ENCODE measurements around the gene TCL1A.
"Not testable (repeated sequence)": the region's sequence is repeated elsewhere in the genome, so short reads cannot be mapped to it uniquely, and the experiment has no call there.

The TCL1A gene, protein sequence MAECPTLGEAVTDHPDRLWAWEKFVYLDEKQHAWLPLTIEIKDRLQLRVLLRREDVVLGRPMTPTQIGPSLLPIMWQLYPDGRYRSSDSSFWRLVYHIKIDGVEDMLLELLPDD

DNA sequence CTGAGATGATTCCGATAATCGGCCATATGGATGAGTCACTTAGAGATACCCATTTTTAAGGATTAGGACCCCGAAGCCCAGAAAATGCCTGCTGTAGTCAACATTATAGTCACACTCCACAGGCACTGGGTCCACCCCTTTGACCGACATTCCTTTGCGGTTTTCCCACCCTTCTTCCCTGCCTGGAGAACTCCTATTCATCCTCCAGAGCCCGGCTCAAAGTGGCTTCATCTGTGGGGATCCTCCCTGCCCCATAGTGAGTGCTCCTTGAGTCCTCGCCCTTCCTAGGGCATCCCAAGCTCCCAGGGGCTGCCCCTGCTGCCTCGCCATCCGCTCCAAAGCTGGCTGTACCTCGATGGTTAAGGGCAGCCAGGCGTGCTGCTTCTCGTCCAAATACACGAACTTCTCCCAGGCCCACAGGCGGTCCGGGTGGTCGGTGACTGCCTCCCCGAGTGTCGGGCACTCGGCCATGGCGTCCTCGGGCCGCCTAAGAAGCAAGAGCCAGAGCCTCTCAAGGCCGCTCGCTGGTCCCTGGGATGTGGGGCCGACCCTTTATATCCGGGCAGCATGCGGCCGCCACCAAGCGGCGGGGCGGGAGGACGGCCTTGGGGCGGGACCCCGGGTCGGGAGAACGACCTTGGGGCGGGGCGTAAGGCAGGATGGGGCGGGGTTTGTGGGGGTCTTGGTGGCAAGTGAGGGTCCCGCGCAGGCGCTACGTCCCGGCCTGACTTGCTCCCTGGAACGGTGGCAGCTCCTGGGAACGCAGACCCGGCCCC, at the start of gene TCL1A:
Gene TCL1A (minus strand): TSS at position 530 of the 776 bp plus-strand sequence. CDS start 59 bp downstream, at position 471.
- DNase-seq: no peak

DNA sequence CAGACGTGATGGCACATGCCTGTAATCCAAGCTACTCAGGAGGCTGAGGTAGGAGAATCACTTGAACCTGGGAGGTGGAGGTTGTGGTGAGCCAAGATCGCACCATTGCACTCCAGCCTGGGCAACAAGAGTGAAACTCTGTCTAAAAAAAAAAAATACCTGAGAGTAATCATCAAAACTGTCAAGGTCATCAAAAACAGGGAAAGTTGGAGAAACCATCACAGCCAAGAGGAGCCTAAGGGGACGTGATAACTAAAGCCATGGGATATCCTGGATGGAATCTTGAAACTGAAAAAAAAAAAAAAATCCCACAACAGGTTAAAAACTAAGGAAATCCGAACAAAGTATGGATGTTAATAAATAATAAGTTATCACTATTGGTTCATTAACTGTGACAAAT, 49.1 kb upstream of the TCL1A start:
- DNase-seq: not testable (repeated sequence)

DNA sequence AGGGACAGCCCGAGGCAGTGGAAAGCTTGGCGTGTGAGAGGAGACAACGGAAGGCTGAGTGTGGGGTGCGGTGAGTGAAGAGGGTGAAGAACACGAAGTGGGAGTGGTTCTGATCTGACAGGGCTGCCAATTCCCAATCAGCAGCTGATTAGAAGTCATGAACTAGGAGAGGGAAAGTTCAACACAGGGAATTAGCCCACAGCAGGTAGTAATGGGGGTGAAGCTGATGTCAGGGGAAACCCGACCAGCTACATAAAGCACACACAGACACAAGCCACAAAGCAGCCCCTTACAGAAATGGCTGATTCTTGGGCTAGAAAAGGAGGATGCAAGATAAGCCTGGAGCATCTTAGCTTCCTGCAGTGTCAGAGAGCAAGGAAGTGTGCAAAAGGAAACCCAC, 47.5 kb upstream of the TCL1A start:
- DNase-seq: no peak

DNA sequence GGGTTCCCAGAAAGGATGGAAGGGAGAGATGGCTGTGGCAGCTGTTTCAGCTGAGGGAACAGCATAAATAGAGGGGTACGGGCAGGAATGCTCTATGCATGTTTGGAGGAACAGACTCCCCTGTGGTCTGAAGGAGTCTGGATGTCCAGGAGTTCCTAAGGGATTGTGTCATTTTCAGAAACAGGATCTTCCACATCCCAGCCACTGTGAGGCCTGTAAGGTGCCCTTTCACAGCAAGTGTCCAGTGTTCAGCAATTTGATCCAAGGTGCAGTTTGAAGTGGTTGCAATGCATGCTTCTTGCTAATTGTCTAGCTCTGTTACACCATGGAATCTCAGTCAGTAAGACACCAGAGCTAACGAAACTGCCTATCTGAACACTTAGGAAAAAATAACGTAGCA, 46.7 kb upstream of the TCL1A start:
- no peak for DNase-seq

DNA sequence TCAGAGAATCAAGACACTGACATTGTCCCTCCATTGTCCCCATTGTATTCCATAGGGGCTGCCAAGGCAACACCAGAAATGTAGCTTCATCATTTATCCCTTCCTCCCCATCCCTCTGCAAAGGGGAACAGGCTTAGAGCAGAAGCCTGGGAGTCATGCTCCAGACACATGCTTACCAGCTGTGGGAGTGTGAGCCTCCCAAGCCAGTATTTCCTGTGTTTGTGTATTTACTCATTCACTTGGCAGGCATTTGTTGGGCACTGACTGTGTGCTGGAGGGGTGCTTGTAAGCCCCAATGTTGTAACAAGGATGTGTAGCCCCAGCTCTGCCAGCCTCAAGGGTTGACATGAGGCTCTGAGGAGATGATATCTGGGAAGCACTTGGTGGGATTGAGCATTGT, 46.0 kb upstream of the TCL1A start:
- DNase-seq: no peak

DNA sequence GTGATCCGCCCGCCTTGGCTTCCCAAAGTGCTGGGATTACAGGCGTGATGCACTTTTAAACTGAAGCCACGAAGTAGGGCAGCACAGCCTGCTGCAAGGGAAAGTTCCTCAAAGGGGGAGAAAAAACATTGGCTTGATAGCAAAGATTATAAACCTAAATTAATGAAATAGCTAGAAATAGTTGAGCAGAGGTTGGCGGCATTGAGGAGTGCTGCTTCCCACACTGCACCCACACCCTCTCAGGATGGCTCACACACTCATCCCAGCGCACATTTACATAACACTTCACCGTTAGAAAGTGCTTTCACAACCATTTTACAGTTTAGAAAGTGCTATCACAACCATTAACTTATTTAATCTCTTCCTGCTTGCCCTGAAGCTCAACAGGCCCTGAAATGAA, 44.4 kb upstream of the TCL1A start:
- no peak for DNase-seq

DNA sequence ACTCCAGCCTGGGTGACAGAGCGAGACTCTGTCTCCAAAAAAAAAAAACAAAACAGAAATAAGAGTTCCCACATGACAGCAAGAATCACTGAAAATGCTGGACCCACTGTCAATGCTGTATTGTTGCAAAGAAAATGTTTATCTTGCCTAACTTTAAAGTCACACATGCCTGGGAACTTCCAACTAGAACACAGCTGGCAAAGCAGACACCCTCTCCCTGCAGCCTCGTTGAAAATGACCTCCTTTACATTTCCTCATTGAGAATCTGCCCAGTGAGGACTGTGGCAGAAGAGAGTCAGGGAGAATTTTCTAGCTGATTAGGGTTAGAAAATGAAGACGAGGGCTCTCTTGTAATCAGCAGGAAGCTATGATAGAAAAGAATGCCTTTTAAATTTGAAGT, 42.8 kb upstream of the TCL1A start:
- DNase-seq: no peak

DNA sequence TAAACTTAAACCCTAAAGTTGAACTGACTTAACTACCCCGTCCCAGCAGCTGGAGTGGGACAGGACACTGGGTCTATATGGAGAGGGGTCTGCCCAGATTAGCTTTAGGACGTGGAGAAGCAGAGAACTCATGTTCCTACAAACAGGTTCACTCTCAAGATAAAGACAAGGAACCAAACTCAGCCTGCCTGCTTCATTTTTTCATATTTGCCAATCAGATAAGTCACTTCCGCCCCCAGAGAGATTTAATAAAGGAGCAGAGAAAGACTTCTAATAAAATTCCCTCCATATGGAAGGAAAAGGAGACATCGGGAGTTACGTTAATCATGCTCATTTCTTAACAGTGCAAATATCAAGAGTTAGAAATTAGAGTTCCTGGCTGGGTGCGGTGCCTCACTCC, 42.2 kb upstream of the TCL1A start:
- DNase-seq: no peak

DNA sequence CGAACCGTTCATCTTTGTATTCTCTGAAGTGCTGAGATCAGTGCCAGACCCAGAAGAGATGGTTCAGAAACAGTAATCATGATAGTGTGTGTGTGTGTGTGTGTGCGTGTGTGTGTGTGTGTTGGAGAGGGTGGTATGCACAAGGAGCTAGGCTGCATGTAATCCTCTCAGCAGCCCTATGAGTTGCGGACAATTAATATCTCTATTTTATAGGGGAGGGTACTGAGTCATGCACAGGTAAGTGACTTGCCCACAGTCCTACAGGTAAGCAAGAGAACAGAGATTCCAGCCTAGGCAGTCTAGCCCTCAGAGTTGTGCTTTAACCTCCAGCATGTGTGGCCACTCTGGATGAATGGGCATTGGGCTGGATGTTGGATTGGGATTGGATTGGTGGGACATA, 27.9 kb upstream of the TCL1A start:
- DNase-seq: no peak

DNA sequence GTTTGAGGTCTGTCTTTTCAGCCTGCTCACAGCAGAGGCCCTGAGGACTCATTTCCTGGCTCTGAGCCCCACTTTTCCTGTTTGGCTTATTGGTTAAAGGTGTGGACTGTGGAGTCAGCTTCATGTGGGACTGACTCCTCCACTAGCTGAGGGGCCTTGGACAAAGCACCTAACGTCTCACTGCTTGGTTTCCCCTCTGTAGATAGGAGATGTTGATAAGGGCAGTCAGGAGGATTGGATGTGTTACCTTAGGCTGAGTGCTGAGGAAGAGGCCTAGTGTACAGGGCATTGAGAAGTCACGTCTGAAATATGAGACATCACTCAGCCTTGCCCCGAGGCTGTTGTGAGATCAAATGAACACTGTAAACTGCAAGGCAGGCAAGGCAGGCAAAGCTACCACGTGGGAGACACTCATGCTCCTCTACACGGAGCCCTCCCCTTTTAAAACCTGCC, 27.1 kb upstream of the TCL1A start:
- no peak for DNase-seq

DNA sequence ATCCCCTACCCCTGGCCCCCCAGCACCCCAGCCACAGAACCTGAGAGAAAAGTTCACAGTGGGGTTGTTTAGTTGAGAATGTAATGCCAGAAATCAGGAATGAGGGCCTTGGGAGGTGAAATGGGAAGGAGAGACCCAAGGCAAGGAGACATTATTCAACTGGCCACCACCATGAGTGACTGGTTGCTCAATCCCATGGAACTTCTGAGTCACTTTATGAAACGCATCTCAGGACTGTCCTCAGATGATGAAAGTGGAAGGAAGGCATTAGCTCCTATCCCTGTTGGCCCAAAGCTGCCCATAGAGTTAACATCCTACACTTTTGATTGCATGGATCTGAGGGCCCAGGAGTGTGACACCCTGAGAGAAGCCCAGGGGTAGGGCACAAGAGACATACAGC, 25.4 kb upstream of the TCL1A start:
- no peak for DNase-seq

DNA sequence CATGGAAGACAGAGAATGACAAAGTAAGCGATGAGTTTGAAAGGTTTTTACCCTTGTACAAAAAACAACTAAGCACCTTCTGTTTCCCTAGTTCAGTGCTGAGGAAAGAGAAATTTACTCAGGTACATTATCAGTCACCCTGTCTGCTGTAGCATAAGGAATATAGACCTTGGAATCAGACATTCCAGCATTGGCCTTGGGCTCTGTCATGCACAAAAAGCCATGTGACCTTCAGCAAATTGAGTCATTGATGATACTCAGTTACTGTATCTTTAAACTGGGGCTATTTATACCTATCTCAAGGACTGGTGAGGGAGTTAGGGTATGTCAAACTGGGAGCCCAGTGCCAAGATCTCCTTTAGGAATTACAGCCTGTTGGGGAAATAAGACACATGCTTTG, 19.3 kb upstream of the TCL1A start:
- DNase-seq: no peak

DNA sequence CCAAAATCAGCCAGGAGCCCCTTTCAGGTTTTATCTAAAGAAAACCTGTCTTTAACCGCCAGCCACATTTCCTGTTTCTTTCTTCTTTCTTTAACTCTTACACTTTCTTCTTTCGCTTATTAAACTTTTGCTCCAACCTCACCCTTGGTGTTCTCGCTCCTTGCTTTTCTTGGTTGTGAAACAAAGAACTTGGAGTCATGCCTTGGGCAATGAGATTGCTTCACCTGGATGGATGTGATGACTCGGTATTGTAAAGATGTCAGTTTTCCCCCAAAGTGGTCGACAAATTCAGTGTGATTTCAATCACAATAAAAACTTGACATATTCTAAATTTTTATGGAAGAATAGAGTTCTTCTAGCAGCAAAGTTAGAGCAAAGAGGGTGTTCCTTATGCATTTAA, 16.2 kb upstream of the TCL1A start:
- DNase-seq: no peak

DNA sequence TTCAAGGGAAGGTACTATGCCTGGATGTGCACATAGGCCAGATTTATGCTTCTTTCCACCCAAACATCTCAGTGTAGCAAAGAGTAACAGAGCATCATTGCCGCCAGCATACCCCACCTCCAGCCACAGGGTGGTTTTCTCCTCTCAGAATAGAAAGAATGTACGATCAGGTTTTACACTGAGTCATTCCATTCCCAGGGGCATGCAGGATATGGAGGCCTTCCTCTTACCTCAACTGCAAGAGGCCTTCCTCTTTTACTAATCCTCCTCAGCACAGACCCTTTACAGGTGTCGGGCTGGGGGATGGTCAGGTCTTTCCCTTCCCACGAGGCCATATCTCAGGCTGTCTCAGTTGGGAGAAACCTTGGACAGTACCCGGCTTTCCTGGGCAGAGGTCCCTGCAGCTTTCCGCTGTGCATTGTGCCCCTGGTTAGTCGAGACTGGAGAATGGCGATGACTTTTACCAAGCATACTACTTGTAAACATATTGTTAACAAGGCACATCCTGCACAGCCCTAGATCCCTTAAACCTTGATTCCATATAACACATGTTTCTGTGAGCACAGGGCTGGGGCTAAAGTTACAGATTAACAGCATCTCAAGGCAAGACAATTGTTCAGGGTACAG, 15.6 kb upstream of the TCL1A start:
- DNase-seq: not testable (repeated sequence)

DNA sequence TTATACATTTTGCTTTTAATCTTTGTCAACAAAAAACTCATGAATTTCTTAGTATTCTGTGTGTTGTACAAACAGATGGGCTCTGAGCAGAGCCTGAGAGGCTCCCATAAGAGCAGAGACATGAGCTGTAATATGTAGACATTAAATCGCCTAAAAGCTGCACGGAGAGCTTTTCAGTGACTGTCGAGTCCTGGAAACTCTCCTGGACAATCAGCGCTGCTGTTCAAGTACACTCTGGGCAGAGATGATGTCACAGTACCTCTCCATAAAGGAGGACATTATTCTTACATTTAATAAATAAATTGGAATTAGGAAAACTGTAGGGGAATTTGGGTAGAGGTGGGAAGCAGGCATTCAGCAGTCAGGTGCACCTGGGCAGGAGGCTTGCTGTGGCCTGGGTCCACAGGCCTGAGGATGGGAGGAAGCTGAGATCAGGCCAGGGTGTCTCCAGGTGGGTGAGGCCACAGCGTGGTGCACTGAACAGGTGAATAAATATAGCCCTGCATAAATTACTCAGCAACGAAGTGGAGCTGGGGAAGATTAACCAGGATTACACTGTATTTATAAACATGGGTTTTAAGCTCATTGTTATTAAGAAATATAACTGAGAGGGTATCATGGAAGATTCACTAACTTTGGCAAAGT, 13.3 kb upstream of the TCL1A start:
- no peak for DNase-seq

DNA sequence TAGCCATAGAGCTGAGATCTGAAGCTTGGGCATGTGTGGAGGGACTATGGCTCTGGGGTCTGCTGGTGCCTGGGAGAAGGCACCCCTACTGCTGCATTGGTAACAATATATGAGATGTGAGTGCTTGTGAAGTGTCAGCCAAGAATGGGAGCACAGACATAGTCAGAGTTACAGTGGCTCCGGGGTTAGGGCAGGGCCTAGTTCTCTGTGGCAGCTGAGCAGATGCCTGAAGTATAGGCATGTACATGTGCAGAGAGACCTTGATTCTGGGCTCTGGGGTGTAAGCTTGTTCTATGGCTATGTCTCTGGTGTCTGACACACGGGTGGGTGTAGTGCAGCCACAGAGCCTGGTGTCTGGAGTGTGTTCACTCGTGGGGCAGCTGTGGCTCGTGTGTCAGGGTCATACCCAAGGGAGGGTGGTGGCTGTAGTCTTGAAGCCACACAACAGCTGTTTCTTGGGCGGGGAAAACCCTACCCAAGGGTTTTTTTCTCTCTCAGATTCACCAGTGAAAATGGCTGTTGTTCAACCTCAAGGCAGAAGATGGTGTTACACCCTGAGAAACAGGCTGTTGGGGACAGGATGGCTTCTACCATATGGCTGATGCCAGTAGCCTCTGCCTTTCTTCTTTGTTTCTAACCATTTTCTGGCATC, 11.9 kb upstream of the TCL1A start:
- DNase-seq: no peak

DNA sequence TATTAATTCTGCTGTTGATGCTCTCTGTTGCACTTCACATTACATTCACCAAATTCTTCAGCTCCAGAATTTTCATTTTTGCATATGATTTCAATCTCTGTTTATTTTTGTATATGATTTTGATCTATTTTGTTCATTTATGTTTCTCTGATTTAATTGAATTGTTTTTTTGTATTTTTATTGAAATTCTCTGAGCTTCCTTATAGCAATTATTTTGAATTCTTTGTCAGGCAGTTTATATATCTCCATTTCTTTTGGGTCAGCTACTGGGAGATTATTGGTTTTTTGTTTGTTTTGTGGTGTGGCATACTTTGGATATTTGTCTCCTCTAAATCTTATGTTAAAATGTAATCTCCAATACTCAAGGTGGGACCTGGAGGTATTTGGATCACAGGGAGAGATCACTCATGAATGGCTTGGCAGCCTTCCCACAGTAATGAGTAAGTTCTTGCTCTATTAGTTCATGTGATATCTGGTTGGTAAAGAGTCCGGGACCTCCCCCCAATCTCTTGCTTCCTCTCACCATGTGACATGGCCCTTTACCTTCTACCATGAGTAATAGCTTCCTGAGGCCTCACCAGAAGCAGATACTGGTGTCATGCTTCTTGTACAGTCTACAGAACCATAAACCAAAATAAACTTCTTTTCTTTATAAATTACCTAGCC, 8.7 kb upstream of the TCL1A start:
- DNase-seq: no peak

DNA sequence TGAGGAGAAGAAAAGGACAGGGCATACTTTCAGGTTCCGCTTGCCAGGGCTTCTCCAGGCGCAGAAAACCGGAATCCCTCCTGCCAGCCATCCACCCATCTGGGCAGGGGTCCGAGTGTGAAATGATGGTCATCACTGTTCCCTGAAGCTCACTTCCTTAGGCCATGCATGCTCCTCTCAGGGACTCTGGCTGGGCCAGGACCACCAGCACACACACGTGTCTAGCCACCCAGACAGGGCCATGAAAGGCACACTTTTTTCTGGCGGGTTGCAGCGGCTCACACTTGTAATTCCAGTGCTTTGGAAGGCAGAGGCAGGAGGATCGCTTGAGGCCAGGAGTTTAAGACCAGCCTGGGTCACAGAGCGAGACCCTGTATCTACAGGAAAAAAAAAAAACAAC, 1.5 kb downstream of the TCL1A start:
- no peak for DNase-seq

DNA sequence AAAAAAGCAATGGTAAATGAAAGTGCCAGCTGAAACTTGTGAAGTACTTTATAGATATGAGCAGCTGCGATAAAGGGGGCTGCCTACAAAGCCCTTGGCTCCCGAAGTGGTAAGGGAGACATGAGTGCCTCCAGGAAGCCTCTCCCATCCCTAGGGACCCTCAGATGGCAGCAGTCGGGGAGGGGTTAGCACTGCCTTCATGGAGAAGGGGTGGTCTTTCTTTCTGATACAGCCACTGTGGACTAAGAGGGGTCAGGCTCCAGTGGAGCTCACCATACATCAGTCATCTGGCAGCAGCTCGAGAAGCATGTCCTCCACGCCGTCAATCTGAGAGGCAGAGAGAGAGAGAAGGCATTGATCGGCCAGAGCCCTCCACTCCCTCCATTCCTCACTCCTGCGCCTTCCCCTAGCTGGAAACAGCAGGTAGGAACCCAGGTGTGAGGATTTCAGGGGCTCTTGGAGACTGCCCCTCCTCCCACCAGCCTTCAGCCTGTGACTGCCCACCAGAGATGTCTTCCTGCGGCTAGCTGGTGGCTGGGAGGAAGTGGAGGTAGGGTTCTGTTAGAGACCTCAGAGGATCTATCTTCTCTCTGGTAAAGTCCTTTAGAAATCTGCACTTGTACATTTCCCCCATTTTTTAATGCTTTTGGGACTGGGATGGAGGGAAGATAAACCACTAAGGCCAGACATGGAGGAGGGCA, 2.3 kb downstream of the TCL1A start:
- DNase-seq: no peak

DNA sequence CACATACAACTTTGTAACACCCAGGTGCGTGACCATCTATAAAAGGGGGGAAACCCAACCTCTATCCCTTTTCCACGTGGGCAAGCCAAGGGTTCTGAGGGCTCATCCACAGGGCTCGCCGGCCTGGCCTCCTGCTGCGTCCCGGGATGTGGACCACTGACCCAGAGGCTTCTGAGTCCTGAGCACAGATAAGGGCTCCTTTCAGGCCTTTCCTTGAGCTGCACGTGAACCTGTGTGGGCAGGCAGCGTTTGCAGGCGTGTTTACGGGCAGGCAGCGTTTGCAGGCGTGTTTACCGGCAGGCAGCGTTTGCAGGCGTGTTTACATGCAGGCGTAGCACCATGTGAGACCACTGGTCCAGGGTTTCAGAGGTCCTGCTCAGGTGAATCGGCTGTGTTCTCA, 3.8 kb downstream of the TCL1A start:
- no peak for DNase-seq

DNA sequence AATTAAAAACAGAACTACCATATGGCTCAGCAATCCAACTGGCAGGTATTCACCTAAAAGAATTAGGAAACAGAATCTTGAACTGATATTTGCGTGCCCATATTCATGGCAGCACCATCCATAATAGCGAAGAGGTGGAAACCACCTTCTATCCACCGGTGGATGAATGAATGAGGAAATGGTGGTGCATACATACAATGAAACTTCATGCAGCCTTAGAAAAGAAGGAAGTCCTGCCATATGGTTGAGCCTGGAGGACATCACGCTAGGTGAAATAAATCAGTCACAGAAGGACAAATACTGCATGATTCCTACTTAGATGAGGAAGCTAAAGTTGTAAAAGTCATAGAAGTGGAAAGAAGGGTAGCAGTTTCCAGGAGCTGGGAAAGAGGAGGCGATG, 6.6 kb downstream of the TCL1A start:
- DNase-seq: no peak

DNA sequence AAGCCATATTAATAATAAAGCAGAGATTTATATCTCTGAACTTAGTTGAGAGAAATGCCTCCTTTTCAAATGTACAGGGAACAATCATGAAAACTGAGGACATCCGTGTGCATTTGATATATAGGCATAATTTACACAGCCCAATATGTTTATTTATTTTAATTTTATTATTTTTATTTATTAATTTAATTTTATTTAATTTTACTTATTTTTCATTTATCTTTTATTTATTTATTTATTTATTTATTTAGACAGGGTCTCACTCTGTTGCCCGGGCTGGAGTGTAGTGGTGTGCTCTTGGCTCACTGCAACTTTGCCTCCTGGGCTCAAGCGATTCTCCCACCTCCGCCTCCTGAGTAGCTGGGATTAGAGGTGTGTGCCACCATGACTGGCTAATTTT, 8.4 kb downstream of the TCL1A start:
- DNase-seq: no peak

Measured in activated naive CD4-positive, alpha-beta T cell treated with Interleukin-2 at 50 U/mL for 16 hours (primary cell).